ENCODE measurements around the gene SMOC1. TPM values are rescaled to one million over a fixed set of nuclear protein-coding genes. Genes with fewer than 3 reads are reported as not detected.

The SMOC1 gene
- total RNA-seq = 1 to 10 TPM in 3 of 4 donors, under 1 TPM in 1; 0.72 to 3.1 (median 1.6) TPM

GRCh38 chr14:69879175-69880043 is at the start of gene SMOC1:
Gene SMOC1, plus strand, starts transcription at chr14:69879416. Its CDS starts 263 bp downstream, at chr14:69879679.
- no peak for TF ChIP-seq EP300 (IDR thresholded peaks at IDR 0.05)
- TF ChIP-seq CTCF (IDR thresholded peaks at IDR 0.05) = no peak
- TF ChIP-seq POLR2AphosphoS5 (IDR thresholded peaks at IDR 0.05) = no peak
- no peak for TF ChIP-seq POLR2A (IDR thresholded peaks at IDR 0.05)
- no peaks in the 10 kb centered on the region for H3K36me3 ChIP-seq
- peaks cover 49% of the 10 kb centered on the region for H3K27me3 ChIP-seq
- H3K27ac ChIP-seq = no peak within 1 kb of the TSS
- DNase-seq (ENCODE audit: low spot score in 2 of 2) = no peak
- 5% methylated on average over 15 of the region's 67 CpGs for WGBS
- no peaks in the 10 kb centered on the region for H3K9me3 ChIP-seq
- peaks cover 11% of the 10 kb centered on the region for H3K4me1 ChIP-seq
- peak within 1 kb of the TSS; percentile 40 for H3K4me3 ChIP-seq

GRCh38 chr14:69838881-69839416 is 40.3 kb upstream of the SMOC1 start:
- Histone ChIP-seq H3K4me3 (no peak overlapping the region), H3K36me3 (no peaks in the 10 kb centered on the region), H3K27me3 (no peaks in the 10 kb centered on the region), H3K27ac (no peak overlapping the region), H3K9me3 (no peaks in the 10 kb centered on the region), H3K4me1 (no peaks in the 10 kb centered on the region)
- 77% methylated on average over 3 of the region's 3 CpGs for WGBS
- TF ChIP-seq POLR2AphosphoS5 (IDR thresholded peaks at IDR 0.05) = no peak
- no peak for TF ChIP-seq CTCF (IDR thresholded peaks at IDR 0.05)
- no peak for TF ChIP-seq EP300 (IDR thresholded peaks at IDR 0.05)
- TF ChIP-seq POLR2A (IDR thresholded peaks at IDR 0.05) = no peak
- no peak for DNase-seq (ENCODE audit: low spot score in 2 of 2)

GRCh38 chr14:69839661-69840060 is 39.6 kb upstream of the SMOC1 start:
- 96% methylated on average over 3 of the region's 3 CpGs for WGBS
- no peaks in the 10 kb centered on the region for H3K4me1 ChIP-seq
- DNase-seq (ENCODE audit: low spot score in 2 of 2) = no peak
- TF ChIP-seq EP300 (IDR thresholded peaks at IDR 0.05) (no peak), POLR2A (IDR thresholded peaks at IDR 0.05) (no peak), POLR2AphosphoS5 (IDR thresholded peaks at IDR 0.05) (no peak), CTCF (IDR thresholded peaks at IDR 0.05) (no peak)
- H3K27me3 ChIP-seq = no peaks in the 10 kb centered on the region
- no peaks in the 10 kb centered on the region for H3K9me3 ChIP-seq
- H3K36me3 ChIP-seq = no peaks in the 10 kb centered on the region
- no peak overlapping the region for H3K27ac ChIP-seq
- H3K4me3 ChIP-seq = no peak overlapping the region

- TF ChIP-seq EP300 (IDR thresholded peaks at IDR 0.05) = no peak
- TF ChIP-seq POLR2AphosphoS5 (IDR thresholded peaks at IDR 0.05) = no peak
- TF ChIP-seq POLR2A (IDR thresholded peaks at IDR 0.05) = no peak
- TF ChIP-seq CTCF (IDR thresholded peaks at IDR 0.05) = no peak
- no peaks in the 10 kb centered on the region for H3K36me3 ChIP-seq
- DNase-seq (ENCODE audit: low spot score in 2 of 2) = no peak
- no peaks in the 10 kb centered on the region for H3K9me3 ChIP-seq
- H3K27ac ChIP-seq = no peak overlapping the region
- 31% methylated on average over 5 of the region's 5 CpGs for WGBS
- H3K4me3 ChIP-seq = no peak overlapping the region
- no peaks in the 10 kb centered on the region for H3K27me3 ChIP-seq
- no peaks in the 10 kb centered on the region for H3K4me1 ChIP-seq
Measured at GRCh38 chr14:69841656-69842055, 37.6 kb upstream of the SMOC1 start.

GRCh38 chr14:69842686-69843420 is 36.4 kb upstream of the SMOC1 start:
- H3K36me3 ChIP-seq = no peaks in the 10 kb centered on the region
- H3K9me3 ChIP-seq = no peaks in the 10 kb centered on the region
- TF ChIP-seq EP300 (IDR thresholded peaks at IDR 0.05) (no peak), POLR2A (IDR thresholded peaks at IDR 0.05) (no peak), POLR2AphosphoS5 (IDR thresholded peaks at IDR 0.05) (no peak), CTCF (IDR thresholded peaks at IDR 0.05) (no peak)
- no peak for DNase-seq (ENCODE audit: low spot score in 2 of 2)
- no peak overlapping the region for H3K4me3 ChIP-seq
- 70% methylated on average over 13 of the region's 13 CpGs for whole genome bisulfite sequencing
- H3K4me1 ChIP-seq = no peaks in the 10 kb centered on the region
- H3K27me3 ChIP-seq = no peaks in the 10 kb centered on the region
- H3K27ac ChIP-seq = no peak overlapping the region

All from suprapubic skin (tissue), 4 donors.